ENCODE measurements around the gene NKAIN2.

DNA sequence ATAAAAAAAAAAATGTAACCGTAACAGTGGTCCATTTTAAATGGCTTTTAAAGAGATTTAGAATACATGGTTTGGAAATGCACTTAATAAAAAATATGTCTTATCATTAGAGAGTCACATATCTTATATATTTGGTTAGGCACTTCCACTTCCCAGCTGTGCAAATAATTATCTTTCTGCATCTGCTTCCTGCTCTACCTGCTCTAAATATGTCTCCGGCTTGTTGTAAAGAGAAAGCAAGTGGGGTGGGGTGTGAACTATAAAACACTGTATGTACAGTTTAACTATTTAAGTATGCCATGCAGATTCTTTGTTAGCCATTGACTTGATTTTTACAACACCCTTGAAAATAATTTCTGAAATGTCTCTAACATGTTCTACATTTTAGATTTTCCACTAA, 106.3 kb downstream of the NKAIN2 start:
- TF ChIP-seq, protein P1, sequence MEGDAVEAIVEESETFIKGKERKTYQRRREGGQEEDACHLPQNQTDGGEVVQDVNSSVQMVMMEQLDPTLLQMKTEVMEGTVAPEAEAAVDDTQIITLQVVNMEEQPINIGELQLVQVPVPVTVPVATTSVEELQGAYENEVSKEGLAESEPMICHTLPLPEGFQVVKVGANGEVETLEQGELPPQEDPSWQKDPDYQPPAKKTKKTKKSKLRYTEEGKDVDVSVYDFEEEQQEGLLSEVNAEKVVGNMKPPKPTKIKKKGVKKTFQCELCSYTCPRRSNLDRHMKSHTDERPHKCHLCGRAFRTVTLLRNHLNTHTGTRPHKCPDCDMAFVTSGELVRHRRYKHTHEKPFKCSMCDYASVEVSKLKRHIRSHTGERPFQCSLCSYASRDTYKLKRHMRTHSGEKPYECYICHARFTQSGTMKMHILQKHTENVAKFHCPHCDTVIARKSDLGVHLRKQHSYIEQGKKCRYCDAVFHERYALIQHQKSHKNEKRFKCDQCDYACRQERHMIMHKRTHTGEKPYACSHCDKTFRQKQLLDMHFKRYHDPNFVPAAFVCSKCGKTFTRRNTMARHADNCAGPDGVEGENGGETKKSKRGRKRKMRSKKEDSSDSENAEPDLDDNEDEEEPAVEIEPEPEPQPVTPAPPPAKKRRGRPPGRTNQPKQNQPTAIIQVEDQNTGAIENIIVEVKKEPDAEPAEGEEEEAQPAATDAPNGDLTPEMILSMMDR (IDR thresholded peaks at IDR 0.05) = no peak
- TF ChIP-seq POLR2AphosphoS5 (IDR thresholded peaks at IDR 0.05) (no peak), EP300 (IDR thresholded peaks at IDR 0.05) (no peak)

Measured in sigmoid colon (tissue), 4 donors.